Breast epithelium (tissue), 4 donors: ENCODE data around the gene HADH. TPM values are rescaled to one million over a fixed set of nuclear protein-coding genes. Genes with fewer than 3 reads are reported as not detected.

Experiments
- DNase-seq, 2 donors: peaks; one replicate each; pipeline ENCODE4 v3.0.0-alpha.2; 2019; ENCODE audit warnings: low spot score in 2 of 2
- H3K27ac ChIP-seq, 2 donors: fragments of 200-600 bp; sonication (generic) in 1 of 2; one replicate each; pipeline ENCODE4 v1.5.1; 2016 to 2019; ENCODE audit warnings: mild to moderate bottlenecking in 1 of 2
- H3K27me3 ChIP-seq, 2 donors: fragments of 200-600 bp; sonication (generic) in 1 of 2; one replicate each; pipeline versions ENCODE4 v1.5.1 to v1.6.0; 2017 to 2019; ENCODE audit warnings: control low read depth in 1 of 2, mild to moderate bottlenecking in 1 of 2
- H3K36me3 ChIP-seq: fragments of 200-600 bp; one replicate; pipeline ENCODE4 v1.5.1; 2019
- H3K4me1 ChIP-seq, 2 donors: fragments of 200-600 bp; sonication (generic); one replicate each; pipeline ENCODE4 v1.5.1; 2016 to 2019; ENCODE audit warnings: control low read depth in 1 of 2
- H3K4me3 ChIP-seq, 3 donors: fragments of 200-600 bp; sonication (generic); 1 replicate in 2 of 3; 2 replicates in 1 of 3; pipeline ENCODE4 v1.5.1; 2016 to 2019; ENCODE audit warnings: mild to moderate bottlenecking in 3 of 3, moderate library complexity in 2 of 3
- H3K9me3 ChIP-seq, 2 donors: fragments of 200-600 bp; sonication (generic) in 1 of 2; one replicate each; pipeline ENCODE4 v1.5.1; 2016 to 2019; ENCODE audit warnings: control low read depth in 1 of 2
- POLR2A ChIP-seq: fragments of 450-650 bp; IDR thresholded peaks from one replicate; pipeline ENCODE4 v1.6.1; 2016; ENCODE audit warnings: antibody characterized with exemption, mild to moderate bottlenecking, moderate library complexity
- POLR2AphosphoS5 ChIP-seq, 3 donors: sonication (generic); formaldehyde crosslinking; IDR thresholded peaks; one replicate each; pipeline ENCODE4 v1.6.1; 2017; ENCODE audit warnings: antibody characterized with exemption in 3 of 3
- intact Hi-C: fragments of 100-400 bp; cut with DNase I; formaldehyde crosslinking; loops from one replicate; pipeline ENCODE4 v1.15.1; 2023; ENCODE audit warnings: low total_unique reads
- total RNA-seq, 3 donors: library from RNA; depleted of rRNA; stranded (reverse); fragments of >200 nt; gene quantifications; one replicate each; pipeline ENCODE4 v1.1.0, GENCODE V29; 2016
- TF ChIP-seq, protein P1 (sequence below), 3 donors: fragments of 450-650 bp; IDR thresholded peaks; one replicate each; pipeline ENCODE4 v1.5.1; 2016 to 2017; ENCODE audit warnings: antibody characterized with exemption in 3 of 3, mild to moderate bottlenecking in 3 of 3, moderate library complexity in 3 of 3

HADH gene
- total RNA-seq, 3 donors from 2014 or later: 48.8 to 152 (median 77.7) TPM

DNA sequence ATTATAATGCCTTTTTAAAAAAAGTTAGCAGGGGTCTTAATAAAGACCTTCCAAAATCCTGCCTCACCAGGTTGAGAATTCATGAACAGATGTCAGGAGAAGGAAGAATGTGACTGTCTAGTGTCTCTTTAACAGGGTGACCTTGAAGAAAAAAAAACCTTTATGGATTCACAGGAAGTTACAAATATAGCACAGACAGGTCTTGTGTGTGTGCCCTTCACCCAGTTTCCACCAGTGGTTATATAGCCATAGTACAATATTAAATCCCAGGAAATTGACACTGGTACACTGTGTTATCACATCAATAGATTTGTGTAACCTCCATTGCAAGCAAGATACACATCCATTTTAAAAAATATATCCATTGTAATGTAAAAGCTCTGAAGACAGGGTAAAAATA is 43.7 kb downstream of the HADH start:
- no peak for DNase-seq
- H3K27me3 ChIP-seq: no peaks in the 10 kb centered on the region
- H3K4me3 ChIP-seq: no peak overlapping the region
- no peaks in the 10 kb centered on the region for H3K4me1 ChIP-seq
- no peaks in the 10 kb centered on the region for H3K9me3 ChIP-seq
- no peak overlapping the region for H3K27ac ChIP-seq
- H3K36me3 ChIP-seq: peaks cover 6% of the 10 kb centered on the region
- no peak for TF ChIP-seq POLR2A
- TF ChIP-seq, protein P1, sequence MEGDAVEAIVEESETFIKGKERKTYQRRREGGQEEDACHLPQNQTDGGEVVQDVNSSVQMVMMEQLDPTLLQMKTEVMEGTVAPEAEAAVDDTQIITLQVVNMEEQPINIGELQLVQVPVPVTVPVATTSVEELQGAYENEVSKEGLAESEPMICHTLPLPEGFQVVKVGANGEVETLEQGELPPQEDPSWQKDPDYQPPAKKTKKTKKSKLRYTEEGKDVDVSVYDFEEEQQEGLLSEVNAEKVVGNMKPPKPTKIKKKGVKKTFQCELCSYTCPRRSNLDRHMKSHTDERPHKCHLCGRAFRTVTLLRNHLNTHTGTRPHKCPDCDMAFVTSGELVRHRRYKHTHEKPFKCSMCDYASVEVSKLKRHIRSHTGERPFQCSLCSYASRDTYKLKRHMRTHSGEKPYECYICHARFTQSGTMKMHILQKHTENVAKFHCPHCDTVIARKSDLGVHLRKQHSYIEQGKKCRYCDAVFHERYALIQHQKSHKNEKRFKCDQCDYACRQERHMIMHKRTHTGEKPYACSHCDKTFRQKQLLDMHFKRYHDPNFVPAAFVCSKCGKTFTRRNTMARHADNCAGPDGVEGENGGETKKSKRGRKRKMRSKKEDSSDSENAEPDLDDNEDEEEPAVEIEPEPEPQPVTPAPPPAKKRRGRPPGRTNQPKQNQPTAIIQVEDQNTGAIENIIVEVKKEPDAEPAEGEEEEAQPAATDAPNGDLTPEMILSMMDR (IDR thresholded peaks at IDR 0.05): no peak
- TF ChIP-seq POLR2AphosphoS5 (IDR thresholded peaks at IDR 0.05): no peak
- intact Hi-C loops: no loop called here

DNA sequence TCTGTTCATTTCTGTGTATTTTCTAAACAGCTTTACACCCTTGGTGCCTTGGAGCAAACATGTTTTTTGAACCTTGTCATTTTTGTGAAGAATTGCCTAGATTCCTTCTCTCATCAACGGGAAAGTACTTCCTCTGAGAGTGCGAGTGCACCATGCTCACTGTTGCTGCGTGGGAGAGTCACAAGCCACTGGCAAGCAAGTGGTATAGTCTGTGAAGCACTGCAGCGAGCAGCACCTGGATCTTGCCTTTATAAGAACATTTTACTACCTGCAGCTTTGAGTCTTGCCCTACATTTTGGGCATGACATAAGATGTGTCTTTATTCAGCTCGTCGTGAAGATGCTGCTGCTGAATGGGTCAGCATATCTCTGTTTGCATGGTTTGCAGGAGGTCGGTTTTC is 44.9 kb downstream of the HADH start:
- intact Hi-C loops: no loop called here
- H3K27me3 ChIP-seq: no peaks in the 10 kb centered on the region
- DNase-seq: no peak
- no peaks in the 10 kb centered on the region for H3K9me3 ChIP-seq
- no peak overlapping the region for H3K27ac ChIP-seq
- TF ChIP-seq POLR2A (no peak), POLR2AphosphoS5 (IDR thresholded peaks at IDR 0.05) (no peak)
- TF ChIP-seq, protein P1 (IDR thresholded peaks at IDR 0.05): no peak
- no peak overlapping the region for H3K4me3 ChIP-seq
- peaks cover 6% of the 10 kb centered on the region for H3K36me3 ChIP-seq
- H3K4me1 ChIP-seq: no peaks in the 10 kb centered on the region

DNA sequence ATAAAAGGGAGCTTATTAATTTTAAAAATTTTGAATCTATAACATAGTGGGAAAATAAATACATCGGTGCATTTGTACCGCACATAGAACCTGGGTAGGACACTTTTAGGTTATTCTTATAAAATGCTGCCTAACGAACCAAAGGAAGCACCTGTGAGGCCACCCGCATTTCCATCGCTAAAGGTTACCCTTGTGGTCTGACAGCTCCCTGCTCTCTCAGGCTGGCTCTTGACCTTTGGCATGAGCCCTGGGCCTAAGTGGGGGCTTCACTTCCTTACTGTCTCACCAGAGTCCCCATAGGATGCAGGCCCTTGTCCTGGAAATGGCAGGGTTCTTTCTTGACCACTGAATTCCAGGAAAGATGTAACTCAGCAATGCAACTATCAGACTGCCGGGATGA is 46.0 kb downstream of the HADH start:
- H3K36me3 ChIP-seq: peaks cover 6% of the 10 kb centered on the region
- H3K27ac ChIP-seq: no peak overlapping the region
- DNase-seq: no peak
- H3K9me3 ChIP-seq: no peaks in the 10 kb centered on the region
- no peaks in the 10 kb centered on the region for H3K27me3 ChIP-seq
- TF ChIP-seq, protein P1 (IDR thresholded peaks at IDR 0.05): no peak
- no peak for TF ChIP-seq POLR2A
- no peak for TF ChIP-seq POLR2AphosphoS5 (IDR thresholded peaks at IDR 0.05)
- no peak overlapping the region for H3K4me3 ChIP-seq
- intact Hi-C loops: no loop called here
- H3K4me1 ChIP-seq: no peaks in the 10 kb centered on the region

DNA sequence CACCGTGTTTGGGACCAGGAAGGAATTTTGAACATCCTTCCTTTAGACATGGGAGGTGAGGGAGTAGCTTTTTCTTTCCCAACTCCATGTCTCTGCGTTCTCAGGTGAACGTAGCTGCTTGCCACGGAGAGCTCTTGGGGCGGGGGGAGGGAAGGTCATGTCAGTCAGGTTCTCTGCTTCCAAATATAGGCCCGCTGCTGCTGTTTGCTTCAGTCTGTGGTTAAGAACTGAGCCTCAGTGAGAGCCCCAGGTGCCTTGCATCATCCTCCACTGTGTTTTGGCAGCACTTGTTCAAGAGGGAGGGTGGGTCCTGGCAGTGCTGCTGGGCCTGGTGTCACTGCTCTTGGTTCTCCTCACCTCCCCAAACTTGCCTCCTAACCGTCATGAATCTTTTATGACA is 46.5 kb downstream of the HADH start:
- no peak overlapping the region for H3K4me3 ChIP-seq
- TF ChIP-seq POLR2A: no peak
- no peaks in the 10 kb centered on the region for H3K27me3 ChIP-seq
- DNase-seq: no peak
- no peaks in the 10 kb centered on the region for H3K9me3 ChIP-seq
- H3K27ac ChIP-seq: no peak overlapping the region
- intact Hi-C loops: no loop called here
- H3K4me1 ChIP-seq: no peaks in the 10 kb centered on the region
- peaks cover 6% of the 10 kb centered on the region for H3K36me3 ChIP-seq

DNA sequence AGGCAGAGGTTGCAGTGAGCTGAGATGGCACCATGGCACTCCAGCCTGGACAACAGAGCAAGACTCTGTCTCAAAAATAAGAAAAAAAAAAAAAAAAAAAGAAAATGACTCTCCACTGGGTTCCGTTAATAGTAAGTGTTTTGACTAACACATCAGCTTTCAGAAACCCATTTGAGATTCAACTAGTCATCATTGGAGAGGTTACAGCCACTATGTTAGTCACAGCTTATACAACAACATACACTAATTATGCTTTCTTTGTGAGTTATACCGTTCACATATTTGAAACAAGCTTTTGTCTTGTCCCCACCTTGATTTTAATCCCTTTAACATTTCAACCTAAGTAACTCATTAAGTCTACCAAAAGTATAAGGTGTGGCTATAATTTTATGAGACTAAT is 48.2 kb downstream of the HADH start:
- intact Hi-C loops: no loop called here
- DNase-seq: no peak
- Histone ChIP-seq H3K4me1 (no peaks in the 10 kb centered on the region), H3K9me3 (no peaks in the 10 kb centered on the region), H3K27me3 (no peaks in the 10 kb centered on the region), H3K27ac (no peak overlapping the region), H3K36me3 (peaks cover 6% of the 10 kb centered on the region), H3K4me3 (no peak overlapping the region)
- TF ChIP-seq, protein P1 (IDR thresholded peaks at IDR 0.05): no peak
- TF ChIP-seq POLR2A (no peak), POLR2AphosphoS5 (IDR thresholded peaks at IDR 0.05) (no peak)

DNA sequence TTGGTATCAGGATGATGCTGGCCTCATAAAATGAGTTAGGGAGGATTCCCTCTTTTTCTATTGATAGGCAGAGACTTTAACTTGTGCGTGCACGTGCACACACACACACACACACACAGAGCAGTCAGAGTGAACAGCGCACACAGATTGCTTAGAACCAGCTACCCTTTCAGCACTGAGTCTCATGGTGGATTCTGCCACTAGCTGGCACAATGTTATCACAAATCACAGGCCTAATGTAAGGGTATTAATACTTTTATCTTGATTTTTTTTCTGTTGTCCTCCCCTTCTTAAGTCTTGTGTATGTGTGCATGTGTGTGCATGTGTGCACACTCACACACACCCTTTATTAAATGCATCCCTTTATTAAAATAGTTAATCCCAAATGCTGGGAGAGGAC is 53.2 kb downstream of the HADH start:
- H3K36me3 ChIP-seq: no peaks in the 10 kb centered on the region
- H3K27ac ChIP-seq: no peak overlapping the region
- no peaks in the 10 kb centered on the region for H3K27me3 ChIP-seq
- H3K4me1 ChIP-seq: no peaks in the 10 kb centered on the region
- no peak for TF ChIP-seq POLR2A
- TF ChIP-seq POLR2AphosphoS5 (IDR thresholded peaks at IDR 0.05): no peak
- TF ChIP-seq, protein P1 (IDR thresholded peaks at IDR 0.05): no peak
- intact Hi-C loops: no loop called here
- H3K9me3 ChIP-seq: no peaks in the 10 kb centered on the region
- DNase-seq: no peak
- H3K4me3 ChIP-seq: no peak overlapping the region
